Right lobe of liver (tissue), 4 donors: ENCODE measurements around the gene SVEP1.
A peak's percentile ranks its signal among the peaks of the same experiment; 100 is the strongest.

Source experiments
- CTCF ChIP-seq, 4 donors: fragments of 200-600 bp in 3 of 4; fragments of 450-650 bp in 1 of 4; IDR thresholded peaks; one replicate each; pipeline versions ENCODE4 v1.5.1 to v1.8.0; 2016 to 2022; ENCODE audit warnings: antibody characterized with exemption in 4 of 4, mild to moderate bottlenecking in 2 of 4
- POLR2A ChIP-seq: fragments of 450-650 bp; IDR thresholded peaks from one replicate; pipeline ENCODE4 v1.6.1; 2017; ENCODE audit warnings: antibody characterized with exemption, mild to moderate bottlenecking
- donor health status: DM: no; HTN: no; CAD: no.
- donor health status: DM: no; HTN: no; CAD: no.
- donor health status: DM: no; HTN: yes; CAD: no.

GRCh38 chr9:110427497-110428104 lies 151.9 kb downstream of the SVEP1 start:
- TF ChIP-seq CTCF (IDR thresholded peaks at IDR 0.05): peak; percentile 46 to 68 (median 58)
- TF ChIP-seq POLR2A: no peak
